Right atrium auricular region (tissue), 2 donors: ENCODE data around the gene ACER3. TPM values are rescaled to one million over a fixed set of nuclear protein-coding genes. Genes with fewer than 3 reads are reported as not detected.
"Not testable (repeated sequence)": the region's sequence is repeated elsewhere in the genome, so short reads cannot be mapped to it uniquely, and the experiment has no call there.

Experiments
- DNase-seq: peaks from one replicate; pipeline ENCODE4 v3.0.0-alpha.2; 2019; ENCODE audit warnings: low spot score
- H3K27ac ChIP-seq, 2 donors: fragments of 200-600 bp; sonication (generic); 1 replicate in 1 of 2; 2 replicates in 1 of 2; pipeline ENCODE4 v1.5.1; 2016 to 2019
- H3K27me3 ChIP-seq, 2 donors: fragments of 200-600 bp; sonication (generic); one replicate each; pipeline versions ENCODE4 v1.5.1 to v1.6.0; 2017 to 2019
- H3K36me3 ChIP-seq: fragments of 200-600 bp; sonication (generic); one replicate; pipeline ENCODE4 v1.5.1; 2016
- H3K4me1 ChIP-seq, 2 donors: fragments of 200-600 bp; sonication (generic); one replicate each; pipeline versions ENCODE4 v1.5.1 to v1.6.0; 2017 to 2019
- H3K4me3 ChIP-seq, 2 donors: fragments of 200-600 bp; sonication (generic); 1 replicate in 1 of 2; 2 replicates in 1 of 2; pipeline ENCODE4 v1.5.1; 2017 to 2019; ENCODE audit warnings: mild to moderate bottlenecking in 1 of 2, moderate library complexity in 1 of 2
- H3K9me3 ChIP-seq, 2 donors: fragments of 200-600 bp; sonication (generic); one replicate each; pipeline ENCODE4 v1.5.1; 2019
- total RNA-seq, 2 donors: library from RNA; depleted of rRNA; stranded (reverse); fragments of >200 nt; gene quantifications; one replicate each; pipeline ENCODE4 v1.1.0, GENCODE V29; 2016
- TF ChIP-seq, protein P1 (sequence below), 2 donors: fragments of 200-600 bp; sonication (generic); IDR thresholded peaks; one replicate each; pipeline ENCODE4 v1.5.1; 2019; ENCODE audit warnings: antibody characterized with exemption in 2 of 2

ACER3 gene
- total RNA-seq, 2 donors from 2014 or later, result 6.4 to 11.3 TPM

DNA sequence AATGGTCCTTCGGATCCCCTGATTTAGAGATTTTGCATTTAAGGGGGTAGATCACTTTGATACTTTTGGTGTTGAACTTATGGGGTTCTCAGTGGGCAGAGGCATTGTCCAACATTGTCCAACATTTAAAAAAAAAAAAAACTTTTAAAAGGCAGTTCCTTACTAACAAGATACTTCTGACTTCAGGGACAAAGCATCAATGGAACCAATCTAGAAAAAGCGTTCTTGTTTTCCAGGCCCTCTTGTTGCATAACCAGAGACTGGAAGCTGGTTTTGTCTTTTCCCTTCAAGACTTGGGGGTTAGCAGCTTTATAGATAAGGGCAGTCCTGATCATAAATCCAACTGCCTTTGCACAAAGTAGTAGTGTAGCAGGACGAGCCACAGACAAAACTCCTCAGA, 40.4 kb downstream of the ACER3 start:
- Histone ChIP-seq H3K4me3 (no peak overlapping the region), H3K27me3 (no peaks in the 10 kb centered on the region), H3K36me3 (no peaks in the 10 kb centered on the region), H3K27ac (no peak overlapping the region), H3K4me1 (no peaks in the 10 kb centered on the region), H3K9me3 (peaks cover 0 to 5% of the 10 kb centered on the region in 2 donors)
- DNase-seq, result no peak
- TF ChIP-seq, protein P1, sequence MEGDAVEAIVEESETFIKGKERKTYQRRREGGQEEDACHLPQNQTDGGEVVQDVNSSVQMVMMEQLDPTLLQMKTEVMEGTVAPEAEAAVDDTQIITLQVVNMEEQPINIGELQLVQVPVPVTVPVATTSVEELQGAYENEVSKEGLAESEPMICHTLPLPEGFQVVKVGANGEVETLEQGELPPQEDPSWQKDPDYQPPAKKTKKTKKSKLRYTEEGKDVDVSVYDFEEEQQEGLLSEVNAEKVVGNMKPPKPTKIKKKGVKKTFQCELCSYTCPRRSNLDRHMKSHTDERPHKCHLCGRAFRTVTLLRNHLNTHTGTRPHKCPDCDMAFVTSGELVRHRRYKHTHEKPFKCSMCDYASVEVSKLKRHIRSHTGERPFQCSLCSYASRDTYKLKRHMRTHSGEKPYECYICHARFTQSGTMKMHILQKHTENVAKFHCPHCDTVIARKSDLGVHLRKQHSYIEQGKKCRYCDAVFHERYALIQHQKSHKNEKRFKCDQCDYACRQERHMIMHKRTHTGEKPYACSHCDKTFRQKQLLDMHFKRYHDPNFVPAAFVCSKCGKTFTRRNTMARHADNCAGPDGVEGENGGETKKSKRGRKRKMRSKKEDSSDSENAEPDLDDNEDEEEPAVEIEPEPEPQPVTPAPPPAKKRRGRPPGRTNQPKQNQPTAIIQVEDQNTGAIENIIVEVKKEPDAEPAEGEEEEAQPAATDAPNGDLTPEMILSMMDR (IDR thresholded peaks at IDR 0.05), result no peak

DNA sequence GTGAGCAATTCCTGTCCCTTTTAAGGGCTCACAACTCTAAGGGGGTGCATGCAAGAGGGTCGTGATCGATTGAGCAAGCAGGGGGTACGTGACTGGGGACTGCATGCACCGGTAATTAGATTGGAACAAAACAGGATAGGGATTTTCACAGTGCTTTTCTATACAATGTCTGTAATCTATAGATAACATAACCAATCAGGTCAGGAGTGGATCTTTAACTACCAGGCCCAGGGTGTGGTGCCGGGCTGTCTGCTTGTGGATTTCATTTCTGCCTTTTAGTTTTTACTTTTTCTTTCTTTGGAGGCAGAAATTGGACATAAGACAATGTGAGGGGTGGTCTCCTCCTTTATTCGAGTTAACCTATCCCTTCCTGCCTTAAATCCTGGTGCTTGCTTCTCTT, 40.9 kb downstream of the ACER3 start:
- not testable (repeated sequence) for H3K27ac ChIP-seq, H3K4me1 ChIP-seq, DNase-seq, H3K4me3 ChIP-seq, H3K36me3 ChIP-seq, H3K27me3 ChIP-seq
- peaks cover 0 to 10% of the 10 kb centered on the region in 2 donors for H3K9me3 ChIP-seq

DNA sequence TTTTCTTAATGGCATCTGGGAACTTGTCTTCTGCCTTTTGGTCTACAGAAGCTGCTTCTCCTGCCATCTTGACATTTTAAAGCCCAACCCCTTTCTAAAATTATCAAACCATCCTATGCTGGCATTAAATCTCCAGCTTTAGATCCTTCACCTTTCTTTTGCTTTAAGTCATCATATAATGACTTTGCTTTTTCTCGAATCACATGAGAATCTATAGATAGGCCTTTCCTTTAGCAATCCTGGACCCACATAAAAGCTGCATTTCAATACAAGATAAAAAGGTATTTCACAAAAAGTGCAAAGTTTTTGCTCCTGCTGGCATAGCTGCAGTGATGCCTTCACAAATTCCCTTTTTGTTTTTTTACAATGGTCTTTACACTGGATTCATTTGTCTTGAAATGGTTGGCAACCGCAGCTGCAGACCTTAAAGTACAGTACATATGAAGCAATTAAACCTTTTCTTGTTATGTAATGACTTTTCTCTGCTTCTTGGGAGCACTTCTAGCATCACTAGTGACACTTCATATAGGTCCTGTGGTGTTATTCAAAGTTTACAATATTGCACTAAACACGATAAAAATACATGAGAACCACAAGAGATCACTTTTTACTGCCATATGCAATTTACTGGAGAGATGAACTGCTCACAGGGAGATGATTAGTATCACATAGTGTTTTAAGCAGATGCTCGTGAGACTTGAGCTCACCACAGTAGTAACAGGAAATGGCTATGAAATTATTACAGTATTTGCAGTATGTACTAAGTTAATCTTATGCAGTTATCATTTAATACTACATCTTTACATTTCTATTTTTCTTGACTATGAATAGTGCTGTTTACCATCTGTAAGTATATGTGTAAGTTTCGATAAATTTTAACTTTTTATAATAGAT, 41.6 kb downstream of the ACER3 start:
- TF ChIP-seq, protein P1 (IDR thresholded peaks at IDR 0.05), result no peak
- H3K36me3 ChIP-seq, result no peaks in the 10 kb centered on the region
- no peak overlapping the region for H3K4me3 ChIP-seq
- no peaks in the 10 kb centered on the region for H3K4me1 ChIP-seq
- H3K27me3 ChIP-seq, result no peaks in the 10 kb centered on the region
- H3K9me3 ChIP-seq, result peaks cover 0 to 12% of the 10 kb centered on the region in 2 donors
- no peak overlapping the region for H3K27ac ChIP-seq
- no peak for DNase-seq

DNA sequence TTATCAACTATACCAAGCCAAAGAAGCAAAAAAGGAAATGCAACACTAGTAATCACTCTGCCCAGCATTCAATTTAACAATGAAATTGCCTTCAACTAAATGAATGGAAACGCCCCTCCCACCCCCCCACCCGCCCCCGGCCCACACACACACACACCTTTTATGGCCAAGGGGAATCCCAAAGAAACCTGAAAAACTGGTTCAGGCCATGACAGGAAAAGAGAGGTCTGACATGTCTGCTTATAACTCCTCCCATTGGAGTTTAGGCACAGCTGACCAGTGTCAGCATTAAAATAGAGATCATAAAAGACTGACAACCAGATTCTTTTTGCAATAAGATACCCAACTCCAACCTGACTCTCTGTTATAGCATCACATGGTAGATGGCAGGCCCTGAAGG, 42.6 kb downstream of the ACER3 start:
- Histone ChIP-seq H3K36me3 (no peaks in the 10 kb centered on the region), H3K9me3 (peaks cover 0 to 12% of the 10 kb centered on the region in 2 donors), H3K4me1 (no peaks in the 10 kb centered on the region), H3K4me3 (no peak overlapping the region), H3K27me3 (no peaks in the 10 kb centered on the region), H3K27ac (no peak overlapping the region)
- no peak for DNase-seq
- TF ChIP-seq, protein P1 (IDR thresholded peaks at IDR 0.05), result no peak

DNA sequence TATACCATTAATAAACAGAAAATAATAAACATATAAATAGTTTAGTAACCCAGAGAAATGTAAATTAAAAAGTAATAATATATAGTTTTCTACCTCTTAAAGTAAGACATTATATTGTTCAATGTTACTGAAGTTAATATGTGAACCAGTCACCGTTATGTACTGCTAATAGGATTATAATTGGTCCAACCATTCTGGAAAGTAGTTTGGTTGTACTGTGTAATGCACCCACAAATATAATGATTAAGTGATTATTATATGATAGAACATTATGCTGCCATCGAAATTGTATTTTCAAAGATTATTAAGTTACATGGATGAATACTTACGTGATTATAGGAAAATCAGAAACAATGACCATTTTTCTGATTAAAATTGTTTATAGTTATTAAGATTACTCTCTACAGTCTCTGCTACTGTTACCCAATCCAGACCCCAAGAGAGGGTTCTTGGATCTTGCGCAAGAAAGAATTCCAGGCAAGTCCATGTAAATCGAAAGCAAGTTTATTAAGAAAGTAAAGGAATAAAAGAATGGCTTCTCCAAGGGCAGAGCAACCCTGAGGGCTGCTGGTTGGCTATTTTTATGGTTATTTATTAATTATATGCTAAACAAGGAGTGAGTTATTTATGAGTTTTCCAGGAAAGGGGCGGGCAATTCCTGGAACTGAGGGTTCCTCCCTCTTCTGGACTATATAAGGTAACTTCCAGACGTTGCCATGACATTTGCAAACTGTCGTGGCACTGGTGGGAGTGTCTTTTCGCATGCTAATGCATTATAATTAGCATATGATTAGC, 50.1 kb downstream of the ACER3 start:
- TF ChIP-seq, protein P1 (IDR thresholded peaks at IDR 0.05), result no peak
- H3K36me3 ChIP-seq, result no peaks in the 10 kb centered on the region
- peaks cover 0 to 10% of the 10 kb centered on the region in 2 donors for H3K9me3 ChIP-seq
- DNase-seq, result no peak
- H3K27ac ChIP-seq, result peak overlapping the region in 1 of 2 donors; percentile 7
- H3K4me3 ChIP-seq, result peak overlapping the region in 1 of 2 donors; percentile 3
- no peaks in the 10 kb centered on the region for H3K27me3 ChIP-seq
- no peaks in the 10 kb centered on the region for H3K4me1 ChIP-seq

DNA sequence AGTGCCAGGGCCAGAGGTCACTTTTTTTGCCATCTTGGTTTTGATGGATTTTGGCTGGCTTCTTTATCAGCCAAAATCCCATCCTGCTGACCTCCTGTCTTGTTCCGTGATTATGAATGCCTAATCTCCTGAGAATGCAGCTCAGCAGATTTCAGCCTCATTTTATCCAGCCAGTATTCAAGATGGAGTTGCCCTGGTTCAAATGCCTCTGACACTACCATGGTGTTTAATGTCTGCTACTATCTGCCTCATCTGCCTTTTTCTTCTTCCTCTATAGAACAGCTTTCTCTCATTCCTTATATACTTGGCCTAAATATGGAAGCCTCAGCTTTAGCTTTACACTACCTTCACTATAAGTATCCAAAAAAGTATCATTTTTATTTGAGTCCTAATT, 50.7 kb downstream of the ACER3 start:
- no peaks in the 10 kb centered on the region for H3K27me3 ChIP-seq
- peaks cover 0 to 4% of the 10 kb centered on the region in 2 donors for H3K9me3 ChIP-seq
- H3K4me3 ChIP-seq, result peak overlapping the region in 1 of 2 donors; percentile 3
- TF ChIP-seq, protein P1 (IDR thresholded peaks at IDR 0.05), result no peak
- H3K27ac ChIP-seq, result peak overlapping the region in 1 of 2 donors; percentile 7
- DNase-seq, result no peak
- no peaks in the 10 kb centered on the region for H3K36me3 ChIP-seq
- H3K4me1 ChIP-seq, result no peaks in the 10 kb centered on the region
